ENCODE results near the gene ODAD4.

Gene ODAD4

DNA sequence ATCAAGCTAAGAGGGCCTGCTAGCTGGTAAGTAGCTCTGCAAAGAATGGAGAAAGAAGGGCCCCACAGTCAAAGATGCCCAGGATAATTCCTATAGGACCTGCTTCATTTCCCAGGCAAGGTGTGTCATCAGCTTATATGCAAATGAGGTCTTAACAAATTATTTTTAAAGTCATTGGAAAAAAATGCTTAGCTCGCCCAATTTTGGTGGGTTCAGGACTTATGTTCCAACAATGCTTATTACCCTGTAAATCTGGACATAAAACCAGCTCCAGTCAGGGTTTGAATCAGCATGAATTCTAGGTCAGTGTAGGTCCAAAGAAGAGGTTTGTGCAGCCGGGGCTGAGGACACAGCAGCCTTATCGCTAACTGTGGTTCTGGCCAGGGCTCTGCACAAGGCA is 37.0 kb upstream of the ODAD4 start:
- no peak for TF ChIP-seq ZFX (IDR thresholded peaks at IDR 0.05)
- TF ChIP-seq, protein P1, sequence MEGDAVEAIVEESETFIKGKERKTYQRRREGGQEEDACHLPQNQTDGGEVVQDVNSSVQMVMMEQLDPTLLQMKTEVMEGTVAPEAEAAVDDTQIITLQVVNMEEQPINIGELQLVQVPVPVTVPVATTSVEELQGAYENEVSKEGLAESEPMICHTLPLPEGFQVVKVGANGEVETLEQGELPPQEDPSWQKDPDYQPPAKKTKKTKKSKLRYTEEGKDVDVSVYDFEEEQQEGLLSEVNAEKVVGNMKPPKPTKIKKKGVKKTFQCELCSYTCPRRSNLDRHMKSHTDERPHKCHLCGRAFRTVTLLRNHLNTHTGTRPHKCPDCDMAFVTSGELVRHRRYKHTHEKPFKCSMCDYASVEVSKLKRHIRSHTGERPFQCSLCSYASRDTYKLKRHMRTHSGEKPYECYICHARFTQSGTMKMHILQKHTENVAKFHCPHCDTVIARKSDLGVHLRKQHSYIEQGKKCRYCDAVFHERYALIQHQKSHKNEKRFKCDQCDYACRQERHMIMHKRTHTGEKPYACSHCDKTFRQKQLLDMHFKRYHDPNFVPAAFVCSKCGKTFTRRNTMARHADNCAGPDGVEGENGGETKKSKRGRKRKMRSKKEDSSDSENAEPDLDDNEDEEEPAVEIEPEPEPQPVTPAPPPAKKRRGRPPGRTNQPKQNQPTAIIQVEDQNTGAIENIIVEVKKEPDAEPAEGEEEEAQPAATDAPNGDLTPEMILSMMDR (conservative IDR thresholded peaks at IDR 0.05), result no peak
- no peak overlapping the region for H3K27ac ChIP-seq

DNA sequence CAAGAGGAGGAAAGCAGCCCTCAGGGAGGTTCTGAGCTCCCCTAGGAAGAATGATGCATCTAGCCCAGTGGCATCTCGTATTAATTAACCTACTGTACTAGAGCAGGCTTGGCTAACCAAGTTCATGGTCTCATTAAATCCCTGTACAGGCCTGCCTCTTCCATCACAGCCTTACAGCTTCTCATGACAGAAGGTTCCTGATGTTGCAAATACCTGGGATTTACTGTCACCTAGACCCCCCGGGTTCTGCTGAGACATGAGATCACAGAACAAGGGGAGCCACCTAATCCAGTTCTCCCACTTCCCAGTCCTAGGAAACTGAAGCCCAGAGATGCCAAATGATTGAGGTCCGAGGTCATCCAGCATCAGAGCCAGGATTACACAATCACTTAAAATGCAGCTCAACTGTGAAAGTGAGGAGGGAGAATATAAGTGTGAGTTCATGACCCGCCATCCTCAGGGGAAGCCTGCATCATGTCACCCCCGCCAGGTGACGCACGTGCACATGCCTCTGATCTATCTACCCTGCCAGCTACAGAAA is 35.6 kb upstream of the ODAD4 start:
- TF ChIP-seq ZFX (IDR thresholded peaks at IDR 0.05), result no peak
- TF ChIP-seq, protein P1 (conservative IDR thresholded peaks at IDR 0.05), result no peak
- H3K27ac ChIP-seq, result no peak overlapping the region

DNA sequence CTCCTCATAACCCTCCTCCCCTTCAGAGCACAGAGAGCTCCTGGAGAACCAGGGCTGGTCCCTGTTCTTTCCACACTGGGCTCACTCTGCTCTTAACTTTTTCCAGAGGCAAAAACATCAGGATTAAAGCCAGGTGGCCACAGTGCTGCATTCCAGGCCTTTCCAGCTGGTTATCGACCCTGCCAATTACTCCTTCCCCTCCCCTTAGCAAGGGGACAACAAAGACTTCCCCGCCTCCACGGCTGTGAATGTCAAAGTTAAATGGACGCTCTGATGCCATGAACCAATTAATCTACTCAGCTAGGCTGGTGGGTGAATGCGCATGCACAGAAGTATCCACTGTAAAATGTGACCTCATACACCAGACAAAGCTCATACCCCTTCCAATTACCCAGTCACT is 34.8 kb upstream of the ODAD4 start:
- TF ChIP-seq ZFX (IDR thresholded peaks at IDR 0.05), result no peak
- TF ChIP-seq, protein P1 (conservative IDR thresholded peaks at IDR 0.05), result no peak

DNA sequence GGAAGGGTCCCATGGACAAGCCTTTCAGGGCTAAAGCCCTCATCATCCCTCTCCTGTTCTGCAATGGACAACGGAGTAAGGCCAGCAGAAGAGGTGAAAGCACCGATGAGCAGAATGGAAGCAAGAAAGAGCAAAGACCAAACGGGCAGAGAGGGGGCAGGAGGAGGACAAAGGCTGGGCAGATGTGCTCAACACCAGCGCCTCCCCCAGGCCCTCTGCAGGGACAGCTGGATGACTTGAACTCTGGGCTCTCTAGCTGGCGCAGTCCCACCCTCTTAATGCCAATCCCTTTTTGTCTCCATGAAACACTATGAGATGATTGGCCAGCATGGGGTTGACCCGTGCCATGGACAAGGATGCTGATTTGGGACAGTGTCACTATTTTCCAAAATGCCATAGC is 33.7 kb upstream of the ODAD4 start:
- no peak overlapping the region for H3K27ac ChIP-seq
- TF ChIP-seq, protein P1 (conservative IDR thresholded peaks at IDR 0.05), result no peak
- no peak for TF ChIP-seq ZFX (IDR thresholded peaks at IDR 0.05)

More for the DNA sequence above, 34.8 kb upstream of the ODAD4 start:
- H3K27ac ChIP-seq, result no peak overlapping the region

DNA sequence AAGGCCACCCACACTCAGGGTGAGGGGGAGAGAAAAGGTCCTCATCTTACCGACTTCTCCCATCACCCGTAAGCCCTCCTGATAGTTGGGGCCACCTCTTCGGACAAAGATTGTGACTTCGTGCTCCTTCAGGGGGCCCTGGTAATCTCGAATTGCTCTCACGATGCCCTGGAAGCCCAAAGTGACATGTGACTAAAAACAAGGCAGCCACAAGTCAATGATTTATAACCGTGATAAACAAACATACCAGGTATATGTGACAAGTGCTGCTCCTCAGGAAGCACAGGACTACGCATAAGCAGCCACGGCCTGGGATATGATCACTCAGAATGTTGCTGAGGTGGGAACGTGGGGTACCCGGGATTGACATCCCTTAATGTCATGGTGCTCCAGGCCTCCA is 28.8 kb upstream of the ODAD4 start:
- H3K27ac ChIP-seq, result no peak overlapping the region
- TF ChIP-seq, protein P1 (conservative IDR thresholded peaks at IDR 0.05), result no peak

DNA sequence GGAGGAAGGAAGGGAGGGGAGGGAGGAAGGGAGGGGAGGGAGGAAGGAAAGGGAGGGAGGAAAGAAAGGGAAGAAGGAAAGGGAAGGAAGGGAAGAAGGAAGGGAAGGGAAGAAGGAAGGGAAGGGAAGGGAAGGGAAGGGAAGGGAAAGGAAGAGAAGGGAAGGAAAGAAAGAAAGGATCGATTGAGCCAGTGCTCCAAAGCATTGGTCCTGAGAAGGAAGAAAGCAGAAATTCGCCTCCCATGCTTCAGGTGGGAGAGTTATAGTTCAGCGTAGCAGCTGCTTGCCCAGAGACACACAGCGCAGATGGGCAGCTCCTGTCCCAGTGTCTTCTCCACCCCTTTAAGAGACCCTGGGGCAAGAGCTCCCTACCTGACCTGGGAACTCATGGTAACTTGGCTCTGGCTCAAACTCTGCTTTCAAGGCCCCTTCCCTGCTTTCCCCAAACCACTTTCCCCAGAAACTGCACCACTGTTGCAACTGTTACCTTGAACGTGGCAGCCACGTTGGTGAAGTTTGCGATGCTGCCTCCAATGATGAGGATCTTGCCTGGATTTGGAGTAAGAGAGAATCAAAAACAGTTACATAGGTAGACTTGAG is 26.1 kb upstream of the ODAD4 start:
- TF ChIP-seq, protein P1 (conservative IDR thresholded peaks at IDR 0.05), result no peak
- no peak for TF ChIP-seq ZFX (IDR thresholded peaks at IDR 0.05)
- H3K27ac ChIP-seq, result no peak overlapping the region

DNA sequence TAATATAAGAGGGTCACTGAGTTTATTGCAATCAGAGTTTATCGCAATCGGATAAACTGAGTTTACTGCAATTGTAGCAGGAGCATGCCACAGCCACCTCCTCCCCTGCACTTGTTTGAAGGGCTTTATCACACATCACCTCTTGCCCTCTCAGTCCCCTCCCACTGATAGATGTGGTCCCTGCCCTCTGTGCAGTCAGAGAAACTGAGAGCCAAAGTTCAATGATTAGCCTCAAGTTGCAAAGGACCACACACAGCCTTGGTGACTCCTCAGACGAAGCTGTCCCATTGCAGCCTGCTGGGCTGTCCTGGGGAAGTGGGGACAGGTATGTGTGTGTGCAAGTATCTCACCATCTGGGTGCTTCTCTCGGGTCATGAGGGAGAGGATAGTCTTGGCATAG is 25.2 kb upstream of the ODAD4 start:
- H3K27ac ChIP-seq, result no peak overlapping the region
- TF ChIP-seq ZFX (IDR thresholded peaks at IDR 0.05), result no peak
- TF ChIP-seq, protein P1 (conservative IDR thresholded peaks at IDR 0.05), result no peak
